ENCODE measurements around the gene PAGE2B. TPM values are rescaled to one million over a fixed set of nuclear protein-coding genes. Genes with fewer than 3 reads are reported as not detected.

The PAGE2B gene
- total and polyA plus RNA-seq, 9 of the 15 experiments (the other 6 are each of a cell fraction or from before 2014, with no cell fraction given): 1.8 to 36.0 (median 16.5) TPM

DNA sequence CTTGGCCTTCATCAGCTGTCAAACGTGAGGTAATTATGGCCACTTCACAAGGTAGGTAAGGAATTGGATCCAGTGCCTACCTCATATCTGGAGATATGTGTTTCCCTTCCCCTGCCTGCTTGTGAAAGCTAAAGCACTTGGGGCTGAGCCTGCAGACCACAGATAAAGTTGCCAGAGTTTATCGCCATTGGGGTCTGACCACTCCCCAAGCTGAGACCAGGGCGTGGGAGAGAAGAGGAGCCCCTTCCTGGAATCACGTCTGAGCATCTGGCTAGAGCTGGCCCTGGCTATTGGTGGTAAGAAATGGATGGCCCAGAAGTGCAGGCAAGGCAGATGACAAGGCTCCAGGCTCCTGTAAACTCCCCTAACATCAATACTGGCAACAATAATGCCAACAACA lies 46.8 kb upstream of the PAGE2B start (continued):
- TF ChIP-seq, protein P1, sequence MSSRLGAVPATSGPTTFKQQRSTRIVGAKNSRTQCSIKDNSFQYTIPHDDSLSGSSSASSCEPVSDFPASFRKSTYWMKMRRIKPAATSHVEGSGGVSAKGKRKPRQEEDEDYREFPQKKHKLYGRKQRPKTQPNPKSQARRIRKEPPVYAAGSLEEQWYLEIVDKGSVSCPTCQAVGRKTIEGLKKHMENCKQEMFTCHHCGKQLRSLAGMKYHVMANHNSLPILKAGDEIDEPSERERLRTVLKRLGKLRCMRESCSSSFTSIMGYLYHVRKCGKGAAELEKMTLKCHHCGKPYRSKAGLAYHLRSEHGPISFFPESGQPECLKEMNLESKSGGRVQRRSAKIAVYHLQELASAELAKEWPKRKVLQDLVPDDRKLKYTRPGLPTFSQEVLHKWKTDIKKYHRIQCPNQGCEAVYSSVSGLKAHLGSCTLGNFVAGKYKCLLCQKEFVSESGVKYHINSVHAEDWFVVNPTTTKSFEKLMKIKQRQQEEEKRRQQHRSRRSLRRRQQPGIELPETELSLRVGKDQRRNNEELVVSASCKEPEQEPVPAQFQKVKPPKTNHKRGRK (tag; IDR thresholded peaks at IDR 0.05): no peak
- no peak for TF ChIP-seq ZFP1 (CRISPR knock-in tag; IDR thresholded peaks at IDR 0.05)
- no peak for TF ChIP-seq FOS (IDR thresholded peaks at IDR 0.05; ENCODE audit: extremely low read depth, insufficient read length)
- TF ChIP-seq RBM39 (optimal IDR thresholded peaks at IDR 0.05; ENCODE audit: low read depth, low read length): no peak
- TF ChIP-seq STAT5A (IDR thresholded peaks at IDR 0.05; ENCODE audit: borderline replicate concordance, low read length): peak; percentile 94
- TF ChIP-seq MEF2D (tag; conservative IDR thresholded peaks at IDR 0.05; ENCODE audit: low read depth): no peak
- TF ChIP-seq, protein P2, sequence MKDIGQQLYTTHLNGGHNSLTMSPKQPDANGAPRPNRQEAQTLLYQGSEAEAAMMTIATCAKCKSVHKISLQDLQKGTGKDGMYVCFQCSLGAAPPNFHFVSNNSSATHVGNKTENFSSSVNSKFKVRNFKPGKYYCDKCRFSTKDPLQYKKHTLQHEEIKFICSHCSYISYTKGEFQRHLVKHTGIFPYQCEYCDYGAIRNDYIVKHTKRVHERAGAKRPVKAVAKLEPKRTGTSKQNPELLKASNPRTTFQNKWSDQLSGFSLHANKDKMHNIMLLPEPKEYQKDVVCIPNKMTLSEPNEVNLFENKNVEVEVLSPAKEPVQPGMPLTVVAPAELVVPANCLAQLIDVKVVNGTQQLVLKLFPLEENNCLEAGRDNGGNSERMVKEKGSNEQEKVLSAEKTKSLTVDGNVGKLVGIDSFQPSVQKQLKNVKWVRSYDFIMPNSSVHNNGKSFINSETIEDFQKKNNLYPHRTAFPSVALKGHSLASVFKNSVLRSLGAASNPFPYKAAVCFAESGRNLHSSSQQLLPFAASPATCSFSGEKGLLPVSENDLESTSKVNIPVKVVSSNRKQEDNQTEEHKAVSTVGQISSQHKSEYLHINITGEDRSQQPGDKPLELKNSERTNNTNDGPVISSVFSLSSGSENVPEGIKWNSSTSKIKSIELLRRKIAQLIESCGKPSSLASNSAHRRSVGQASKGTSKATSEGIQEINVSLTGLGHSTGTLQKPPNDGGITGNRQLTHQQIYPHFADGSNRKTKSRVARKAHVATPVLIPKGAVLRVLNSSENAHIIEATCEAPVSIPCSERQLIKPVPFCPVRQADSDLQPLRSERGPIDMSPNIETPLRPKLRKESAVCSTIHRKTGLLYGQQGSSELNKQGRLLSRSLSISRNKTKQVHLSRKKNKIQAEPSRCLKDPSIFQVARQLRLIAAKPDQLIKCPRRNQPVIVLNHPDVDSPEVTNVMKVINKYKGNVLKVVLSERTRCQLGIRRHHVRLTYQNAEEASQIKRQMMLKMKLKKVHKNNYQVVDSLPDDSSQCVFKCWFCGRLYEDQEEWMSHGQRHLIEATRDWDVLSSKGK (CRISPR knock-in tag; IDR thresholded peaks at IDR 0.05): no peak
- TF ChIP-seq WHSC1 (IDR thresholded peaks at IDR 0.05; ENCODE audit: low read length): no peak
- no peak for TF ChIP-seq MCM2 (IDR thresholded peaks at IDR 0.05; ENCODE audit: low read depth)
- TF ChIP-seq TAL1 (IDR thresholded peaks at IDR 0.05): peak; percentile 96
- no peak for TF ChIP-seq CHD2 (IDR thresholded peaks at IDR 0.05; ENCODE audit: low read depth, low read length)
- no peak for TF ChIP-seq POLR2B (IDR thresholded peaks at IDR 0.05; ENCODE audit: low read depth, partially characterized antibody)
- 0 out of 2 replicates have a peak, but pooled peaks have one; percentile 33 for TF ChIP-seq LEF1 (IDR thresholded peaks at IDR 0.05)
- TF ChIP-seq PTRF (tag; IDR thresholded peaks at IDR 0.05): no peak
- no peak for TF ChIP-seq POLR2AphosphoS2 (IDR thresholded peaks at IDR 0.05; ENCODE audit: low read length)
- TF ChIP-seq ZNF41 (CRISPR knock-in tag; conservative IDR thresholded peaks at IDR 0.05): no peak
- TF ChIP-seq, protein P3, sequence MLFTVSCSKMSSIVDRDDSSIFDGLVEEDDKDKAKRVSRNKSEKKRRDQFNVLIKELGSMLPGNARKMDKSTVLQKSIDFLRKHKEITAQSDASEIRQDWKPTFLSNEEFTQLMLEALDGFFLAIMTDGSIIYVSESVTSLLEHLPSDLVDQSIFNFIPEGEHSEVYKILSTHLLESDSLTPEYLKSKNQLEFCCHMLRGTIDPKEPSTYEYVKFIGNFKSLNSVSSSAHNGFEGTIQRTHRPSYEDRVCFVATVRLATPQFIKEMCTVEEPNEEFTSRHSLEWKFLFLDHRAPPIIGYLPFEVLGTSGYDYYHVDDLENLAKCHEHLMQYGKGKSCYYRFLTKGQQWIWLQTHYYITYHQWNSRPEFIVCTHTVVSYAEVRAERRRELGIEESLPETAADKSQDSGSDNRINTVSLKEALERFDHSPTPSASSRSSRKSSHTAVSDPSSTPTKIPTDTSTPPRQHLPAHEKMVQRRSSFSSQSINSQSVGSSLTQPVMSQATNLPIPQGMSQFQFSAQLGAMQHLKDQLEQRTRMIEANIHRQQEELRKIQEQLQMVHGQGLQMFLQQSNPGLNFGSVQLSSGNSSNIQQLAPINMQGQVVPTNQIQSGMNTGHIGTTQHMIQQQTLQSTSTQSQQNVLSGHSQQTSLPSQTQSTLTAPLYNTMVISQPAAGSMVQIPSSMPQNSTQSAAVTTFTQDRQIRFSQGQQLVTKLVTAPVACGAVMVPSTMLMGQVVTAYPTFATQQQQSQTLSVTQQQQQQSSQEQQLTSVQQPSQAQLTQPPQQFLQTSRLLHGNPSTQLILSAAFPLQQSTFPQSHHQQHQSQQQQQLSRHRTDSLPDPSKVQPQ (CRISPR knock-in tag; IDR thresholded peaks at IDR 0.05; ENCODE audit: borderline replicate concordance): no peak
- TF ChIP-seq KLF16 (IDR thresholded peaks at IDR 0.05): peak; percentile 97
- peak; percentile 16; the same call in 1 of the 2 replicates for TF ChIP-seq ESRRA (IDR thresholded peaks at IDR 0.05; ENCODE audit: borderline replicate concordance, low read depth)
- TF ChIP-seq, protein P4, sequence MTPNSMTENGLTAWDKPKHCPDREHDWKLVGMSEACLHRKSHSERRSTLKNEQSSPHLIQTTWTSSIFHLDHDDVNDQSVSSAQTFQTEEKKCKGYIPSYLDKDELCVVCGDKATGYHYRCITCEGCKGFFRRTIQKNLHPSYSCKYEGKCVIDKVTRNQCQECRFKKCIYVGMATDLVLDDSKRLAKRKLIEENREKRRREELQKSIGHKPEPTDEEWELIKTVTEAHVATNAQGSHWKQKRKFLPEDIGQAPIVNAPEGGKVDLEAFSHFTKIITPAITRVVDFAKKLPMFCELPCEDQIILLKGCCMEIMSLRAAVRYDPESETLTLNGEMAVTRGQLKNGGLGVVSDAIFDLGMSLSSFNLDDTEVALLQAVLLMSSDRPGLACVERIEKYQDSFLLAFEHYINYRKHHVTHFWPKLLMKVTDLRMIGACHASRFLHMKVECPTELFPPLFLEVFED (CRISPR knock-in tag; conservative IDR thresholded peaks at IDR 0.05): no peak
- TF ChIP-seq NFATC3 (IDR thresholded peaks at IDR 0.05): no peak
- TF ChIP-seq ZEB2 (IDR thresholded peaks at IDR 0.05): 0 out of 2 replicates have a peak, but pooled peaks have one; percentile 50
